Activated T-helper 1 cell treated with Interleukin-2 at 50 U/mL for 16 hours (primary cell): ENCODE data around the gene CNPY4.
"Not testable (repeated sequence)": the region's sequence is repeated elsewhere in the genome, so short reads cannot be mapped to it uniquely, and the experiment has no call there.

Experiments used
- DNase-seq: peaks from one replicate; pipeline ENCODE4 v3.0.0-alpha.2; 2020; ENCODE audit warnings: low read depth

CNPY4 gene

GRCh38 chr7:100119970-100120732 is 717 bp downstream of the CNPY4 start:
- peak; percentile 57 for DNase-seq

DNA sequence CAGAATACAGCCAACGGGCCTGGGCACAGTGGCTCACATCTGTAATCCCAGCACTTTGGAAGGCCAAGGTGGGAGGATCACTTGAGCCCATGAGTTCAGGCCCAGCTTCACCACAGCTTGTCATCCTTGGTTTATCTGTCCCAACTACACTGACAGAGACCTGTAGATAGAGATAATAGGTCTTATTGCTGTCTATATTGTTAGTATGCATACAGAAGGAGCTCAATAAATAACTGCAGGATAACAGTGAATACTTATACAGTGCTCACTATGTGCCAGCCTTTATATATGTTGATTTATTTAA is 1.3 kb downstream of the CNPY4 start:
- no peak for DNase-seq

DNA sequence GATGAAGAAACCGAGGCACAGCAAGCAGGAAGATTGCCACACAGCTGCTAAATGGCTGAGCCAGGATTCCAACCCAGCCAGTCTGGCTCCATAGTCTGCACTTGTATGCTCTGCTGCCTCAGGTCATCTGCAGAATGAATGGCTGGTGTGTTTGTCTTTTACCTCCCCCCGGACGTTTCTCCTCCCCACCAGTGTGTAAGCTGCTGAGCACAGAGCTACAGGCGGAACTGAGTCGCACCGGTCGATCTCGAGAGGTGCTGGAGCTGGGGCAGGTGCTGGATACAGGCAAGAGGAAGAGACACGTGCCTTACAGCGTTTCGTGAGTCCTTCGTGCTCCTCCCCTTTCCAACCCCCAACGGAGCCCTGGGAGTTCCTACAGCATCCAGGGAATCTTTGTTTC is 2.6 kb downstream of the CNPY4 start:
- DNase-seq: no peak

GRCh38 chr7:100122568-100122967 is 3.1 kb downstream of the CNPY4 start:
- no peak for DNase-seq

- no peak for DNase-seq
Observed at GRCh38 chr7:100124301-100125230, 5.1 kb downstream of the CNPY4 start.

- DNase-seq: no peak
Observed at GRCh38 chr7:100126239-100126930, 7.0 kb downstream of the CNPY4 start.

DNA sequence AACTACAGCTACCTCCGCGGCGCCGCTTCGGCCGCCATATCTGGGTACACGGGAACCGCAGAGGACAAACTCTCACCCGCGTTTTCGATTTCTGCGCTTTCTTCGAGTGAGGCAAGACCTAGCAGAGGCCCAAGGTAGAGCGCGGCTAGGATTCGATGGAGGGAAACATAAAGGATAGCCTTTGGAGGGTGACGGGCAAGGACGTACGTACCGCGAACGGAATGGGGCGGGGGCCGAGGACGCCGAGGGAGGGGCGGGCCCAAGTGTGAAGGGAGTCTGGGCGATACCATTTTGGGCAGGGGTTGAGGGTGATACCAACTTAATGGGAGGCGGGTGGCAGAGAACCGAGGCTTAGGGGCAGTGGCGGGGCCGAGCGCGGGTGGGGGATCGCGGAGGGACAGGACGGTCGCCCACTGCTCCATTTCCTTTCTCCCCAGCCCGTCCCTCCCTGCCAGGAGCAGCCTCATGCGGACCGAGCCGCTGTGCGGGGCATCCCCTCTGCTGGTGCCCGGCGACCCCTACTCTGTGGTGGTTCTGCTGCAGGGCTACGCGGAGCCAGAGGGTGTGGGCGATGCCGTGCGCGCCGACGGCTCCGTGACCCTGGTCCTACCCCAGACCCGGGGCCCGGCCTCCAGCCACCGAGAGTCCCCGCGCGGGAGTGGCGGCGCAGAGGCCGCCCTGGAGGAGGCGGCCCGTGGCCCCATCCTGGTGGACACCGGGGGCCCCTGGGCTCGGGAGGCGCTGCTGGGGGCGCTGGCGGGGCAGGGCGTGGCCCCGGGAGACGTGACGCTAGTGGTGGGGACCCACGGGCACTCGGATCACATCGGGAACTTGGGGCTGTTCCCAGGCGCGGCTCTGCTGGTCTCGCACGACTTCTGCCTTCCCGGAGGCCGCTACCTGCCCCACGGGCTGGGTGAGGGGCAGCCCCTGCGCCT is 7.8 kb downstream of the CNPY4 start, which contains the start of gene MBLAC1:
Gene MBLAC1 (plus strand): TSS at position 37 of the 935 bp plus-strand sequence. CDS start 429 bp downstream, at position 466.
- DNase-seq: peak; percentile 84

GRCh38 chr7:100127866-100128636 is 8.6 kb downstream of the CNPY4 start:
- DNase-seq: no peak

DNA sequence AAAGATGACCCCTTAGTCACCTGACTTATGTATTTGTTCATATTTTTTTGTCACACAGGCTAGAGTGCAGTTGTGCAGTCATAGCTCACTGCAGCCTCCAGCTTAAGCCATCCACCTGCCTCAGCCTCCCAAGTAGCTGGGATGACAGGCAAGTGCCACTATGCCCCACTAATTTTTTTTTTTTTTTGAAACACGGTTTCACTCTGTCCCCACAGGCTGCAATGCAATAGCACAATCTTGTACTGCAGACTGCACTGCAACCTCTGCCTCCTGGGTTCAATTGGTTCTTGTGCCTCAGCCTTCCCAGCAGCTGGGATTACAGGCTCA is 9.2 kb downstream of the CNPY4 start:
- DNase-seq: no peak

GRCh38 chr7:100130220-100130607 is 10.8 kb downstream of the CNPY4 start:
- DNase-seq: not testable (repeated sequence)

GRCh38 chr7:100130608-100131453 is 11.4 kb downstream of the CNPY4 start:
- DNase-seq: peak; percentile 72

DNA sequence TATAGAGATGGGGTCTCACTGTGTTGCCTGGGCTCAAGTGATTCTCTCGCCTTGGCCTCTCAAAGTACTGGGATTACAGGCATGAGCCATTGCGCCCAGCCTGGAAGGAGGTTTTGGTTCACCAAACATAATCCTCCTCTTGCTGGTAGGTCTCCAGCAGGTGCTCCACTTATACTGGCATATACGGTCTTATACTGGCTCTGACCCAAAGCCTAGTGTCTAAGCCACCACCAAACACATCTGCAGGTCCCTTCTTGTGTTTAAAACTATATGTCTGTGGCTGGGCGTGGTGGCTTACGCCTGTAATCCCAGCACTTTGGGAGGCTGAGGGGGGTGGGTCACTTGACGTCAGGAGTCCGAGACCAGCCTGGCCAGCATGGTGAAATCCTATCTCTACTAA is 12.7 kb downstream of the CNPY4 start:
- DNase-seq: no peak

GRCh38 chr7:100132697-100133151 is 13.3 kb downstream of the CNPY4 start:
- peak; percentile 39 for DNase-seq

DNA sequence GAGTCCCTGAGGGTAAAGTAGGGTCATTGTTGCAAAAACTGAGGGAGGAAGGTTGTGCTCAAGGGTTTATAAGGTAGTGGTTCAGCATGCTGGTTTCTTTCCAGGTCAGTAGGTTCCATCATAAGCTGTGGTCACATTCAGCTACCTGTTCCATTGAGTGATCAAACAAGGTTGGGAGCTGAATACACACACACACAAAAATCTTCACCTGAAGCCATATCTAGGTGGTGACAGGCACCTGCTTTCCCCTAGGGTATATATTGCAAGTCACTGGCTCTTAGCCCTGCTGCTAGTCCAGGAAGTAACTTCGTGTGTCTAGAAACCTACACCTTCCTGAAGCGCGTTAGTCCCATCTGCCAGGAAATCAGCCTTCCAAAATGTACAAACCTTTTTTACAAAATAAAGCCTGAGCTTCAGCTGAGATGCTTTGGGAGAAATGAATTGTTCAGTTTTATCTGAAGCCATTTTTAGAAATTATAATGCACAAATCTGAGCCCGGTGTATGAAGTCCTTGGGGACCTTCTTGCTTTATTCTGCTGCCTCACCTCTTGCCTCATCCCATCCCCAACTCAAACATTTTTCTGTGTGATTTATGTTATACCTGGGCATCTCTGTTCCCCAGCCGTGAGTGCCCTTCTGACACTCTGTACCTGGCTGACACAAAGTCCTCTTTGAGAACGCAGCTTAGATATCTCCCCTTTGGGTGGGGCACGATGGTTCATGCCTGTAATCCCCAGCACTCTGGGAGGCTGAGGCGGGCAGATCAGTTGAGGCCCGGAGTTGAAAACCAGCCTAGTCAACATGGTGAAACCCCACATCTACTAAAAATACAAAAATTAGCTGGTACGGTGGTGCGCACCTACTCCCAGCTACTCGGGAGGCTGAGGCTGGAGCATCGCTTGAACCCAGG is 18.7 kb downstream of the CNPY4 start:
- DNase-seq: no peak

GRCh38 chr7:100141555-100141949 is 22.1 kb downstream of the CNPY4 start:
- no peak for DNase-seq

- no peak for DNase-seq
Observed at GRCh38 chr7:100142461-100142860, 23.0 kb downstream of the CNPY4 start.

- not testable (repeated sequence) for DNase-seq
Observed at GRCh38 chr7:100146350-100146749, 26.9 kb downstream of the CNPY4 start.

- DNase-seq: no peak
Observed at GRCh38 chr7:100147278-100147677, 27.8 kb downstream of the CNPY4 start.

DNA sequence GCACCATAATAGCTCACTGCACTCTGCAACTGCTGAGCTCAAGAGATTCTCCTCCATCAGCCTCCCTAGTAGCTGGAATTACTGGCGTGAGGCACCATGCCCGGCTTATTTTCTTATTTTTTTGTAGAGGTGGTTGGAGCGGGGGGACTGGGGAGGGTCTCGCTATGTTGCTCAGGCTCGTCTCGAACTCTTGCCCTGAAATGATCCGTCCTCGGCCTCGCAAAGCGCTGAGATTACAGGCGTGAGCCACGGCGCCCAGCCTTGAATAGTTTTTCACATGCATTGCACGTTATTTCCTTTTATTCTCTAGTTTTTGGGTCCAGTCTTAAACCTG is 28.8 kb downstream of the CNPY4 start:
- no peak for DNase-seq
